ENCODE data around the gene EREG.
A peak's percentile ranks its signal among the peaks of the same experiment; 100 is the strongest.

The EREG gene

DNA sequence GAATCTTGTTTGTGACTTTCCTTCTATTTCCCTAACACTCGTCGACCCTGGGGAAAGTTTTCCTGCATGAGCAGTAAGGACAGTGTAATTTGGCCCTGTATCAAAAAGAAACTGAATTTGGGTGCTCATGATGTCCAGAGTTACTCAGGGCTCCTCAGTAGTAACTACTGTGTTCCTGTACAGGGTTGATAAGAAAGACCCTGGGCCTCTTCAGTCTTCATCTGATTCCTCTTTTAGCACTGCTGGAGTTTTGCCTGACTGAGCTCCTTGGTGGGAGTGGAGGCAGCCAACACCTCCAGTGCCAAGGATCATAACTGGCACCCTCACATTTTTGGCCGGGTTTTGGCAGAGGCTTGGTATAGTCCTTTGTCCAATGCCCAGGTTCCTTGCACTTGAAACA, 72.9 kb downstream of the EREG start:
- DNase-seq = peak; percentile 14 to 49
- no peak for TF ChIP-seq GATA1 (IDR thresholded peaks at IDR 0.05; ENCODE audit: low read depth, low read length)
- TF ChIP-seq POLR2A (IDR thresholded peaks at IDR 0.05; ENCODE audit: low read length) = no peak
